Ishikawa (cell line): ENCODE results near the gene TBL2.

Experiments used
- CEBPB ChIP-seq: IDR thresholded peaks from 2 replicates; pipeline ENCODE4 v1.6.1; 2012
- CREB1 ChIP-seq: IDR thresholded peaks from 2 replicates; pipeline ENCODE4 v1.6.1; 2012; ENCODE audit warnings: low read depth
- EGR1 ChIP-seq: IDR thresholded peaks from 2 replicates; pipeline ENCODE4 v1.6.1; 2012
- EP300 ChIP-seq: IDR thresholded peaks from 2 replicates; pipeline ENCODE4 v1.6.1; 2012; ENCODE audit warnings: borderline replicate concordance
- FOXM1 ChIP-seq: IDR thresholded peaks from 2 replicates; pipeline ENCODE4 v1.6.1; 2012; ENCODE audit warnings: low read depth, borderline replicate concordance
- MAX ChIP-seq: IDR thresholded peaks from 2 replicates; pipeline ENCODE4 v1.6.1; 2012
- NFIC ChIP-seq: IDR thresholded peaks from 2 replicates; pipeline ENCODE4 v1.6.1; 2012
- RAD21 ChIP-seq: IDR thresholded peaks from 2 replicates; pipeline ENCODE4 v1.6.1; 2012; ENCODE audit warnings: low read depth
- REST ChIP-seq: IDR thresholded peaks from 2 replicates; pipeline ENCODE4 v1.6.1; 2012; ENCODE audit warnings: low read depth, mild to moderate bottlenecking
- TAF1 ChIP-seq: IDR thresholded peaks from 2 replicates; pipeline ENCODE4 v1.6.1; 2012; ENCODE audit warnings: low read depth, mild to moderate bottlenecking
- TCF12 ChIP-seq: IDR thresholded peaks from 2 replicates; pipeline ENCODE4 v1.6.1; 2012; ENCODE audit warnings: low read depth
- TEAD4 ChIP-seq: IDR thresholded peaks from 2 replicates; pipeline ENCODE4 v1.6.1; 2012
- USF1 ChIP-seq: IDR thresholded peaks from 2 replicates; pipeline ENCODE4 v1.6.1; 2012
- YY1 ChIP-seq: IDR thresholded peaks from 2 replicates; pipeline ENCODE4 v1.6.1; 2012; ENCODE audit warnings: low read depth
- ZBTB7A ChIP-seq: IDR thresholded peaks from 2 replicates; pipeline ENCODE4 v1.6.1; 2012; ENCODE audit warnings: low read depth

Gene TBL2

GRCh38 chr7:73623798-73624668 lies 45.7 kb upstream of the TBL2 start, which contains the start of gene MLXIPL:
Gene MLXIPL, minus strand, starts transcription at chr7:73624522. Its CDS starts 30 bp downstream, at chr7:73624492.
- peak; percentile 58; the same call in 1 of the 2 replicates for TF ChIP-seq TAF1
- TF ChIP-seq TCF12, result no peak
- TF ChIP-seq YY1, result peak; percentile 79
- TF ChIP-seq MAX, result peak; percentile 58; the same call in 1 of the 2 replicates
- TF ChIP-seq FOXM1, result no peak
- TF ChIP-seq TEAD4, result no peak

- TF ChIP-seq EP300 (0 out of 2 replicates have a peak, but pooled peaks have one; percentile 32), YY1 (no peak), RAD21 (0 out of 2 replicates have a peak, but pooled peaks have one; percentile 4), EGR1 (no peak), ZBTB7A (peak; percentile 77; the same call in 1 of the 2 replicates), USF1 (peak; percentile 48; the same call in 1 of the 2 replicates), TCF12 (peak; percentile 62), CEBPB (peak; percentile 89), TEAD4 (peak; percentile 62), NFIC (peak; percentile 58), CREB1 (no peak)
Observed at GRCh38 chr7:73622909-73623797, 44.8 kb upstream of the TBL2 start.

GRCh38 chr7:73622527-73622908 lies 44.1 kb upstream of the TBL2 start:
- no peak for TF ChIP-seq FOXM1
- no peak for TF ChIP-seq EP300
- no peak for TF ChIP-seq TCF12
- no peak for TF ChIP-seq CEBPB
- TF ChIP-seq NFIC, result no peak
- TF ChIP-seq USF1, result no peak
- no peak for TF ChIP-seq RAD21
- no peak for TF ChIP-seq EGR1
- TF ChIP-seq YY1, result no peak
- TF ChIP-seq ZBTB7A, result no peak
- TF ChIP-seq TEAD4, result no peak
- no peak for TF ChIP-seq CREB1
- no peak for TF ChIP-seq MAX
- no peak for TF ChIP-seq REST
- TF ChIP-seq TAF1, result no peak

- TF ChIP-seq TAF1 (no peak), NFIC (no peak), CREB1 (no peak), FOXM1 (no peak), ZBTB7A (no peak), CEBPB (no peak), EGR1 (no peak), MAX (no peak), RAD21 (no peak), REST (no peak), YY1 (no peak), EP300 (no peak), TEAD4 (no peak), USF1 (no peak), TCF12 (no peak)
Observed at GRCh38 chr7:73621168-73622063, 43.0 kb upstream of the TBL2 start.
